Kidney epithelial cell (primary cell): ENCODE measurements around the gene TCF23. TPM values are rescaled to one million over a fixed set of nuclear protein-coding genes. Genes with fewer than 3 reads are reported as not detected.
"Not testable (repeated sequence)": the region's sequence is repeated elsewhere in the genome, so short reads cannot be mapped to it uniquely, and the experiment has no call there.

Source experiments
- DNase-seq: peaks from one replicate; pipeline ENCODE4 v3.0.0-alpha.2; 2010; ENCODE audit warnings: low read depth
- H3K27me3 ChIP-seq: 2 replicates; pipeline ENCODE4 v1.6.0; 2011; ENCODE audit warnings: low read length; ENCODE audit not compliant: control insufficient read depth, insufficient read depth
- H3K36me3 ChIP-seq: 2 replicates; pipeline ENCODE4 v1.5.1; 2011; ENCODE audit warnings: low read length; ENCODE audit not compliant: control insufficient read depth, insufficient read depth
- H3K4me3 ChIP-seq: 2 replicates; pipeline ENCODE4 v1.5.1; 2011; ENCODE audit warnings: low read depth, mild to moderate bottlenecking, control low read depth, low read length
- total RNA-seq: library from RNA; depleted of rRNA; stranded (reverse); fragments of >200 nt; gene quantifications from 2 replicates; pipeline ENCODE4 v1.2.3, GENCODE V29; 2015
- TF ChIP-seq, protein P1 (sequence below): IDR thresholded peaks from 2 replicates; pipeline ENCODE4 v1.5.1; 2011; ENCODE audit warnings: mild to moderate bottlenecking, moderate library complexity, low read length, control low read depth, inconsistent platforms; ENCODE audit not compliant: insufficient read depth, poor library complexity, severe bottlenecking

Gene TCF23
- total RNA-seq, 1 donor from 2014 or later = not detected

GRCh38 chr2:27108221-27108620, 40.6 kb upstream of the TCF23 start:
- H3K27me3 ChIP-seq = peaks cover 3% of the 10 kb centered on the region
- no peak for DNase-seq
- TF ChIP-seq, protein P1, sequence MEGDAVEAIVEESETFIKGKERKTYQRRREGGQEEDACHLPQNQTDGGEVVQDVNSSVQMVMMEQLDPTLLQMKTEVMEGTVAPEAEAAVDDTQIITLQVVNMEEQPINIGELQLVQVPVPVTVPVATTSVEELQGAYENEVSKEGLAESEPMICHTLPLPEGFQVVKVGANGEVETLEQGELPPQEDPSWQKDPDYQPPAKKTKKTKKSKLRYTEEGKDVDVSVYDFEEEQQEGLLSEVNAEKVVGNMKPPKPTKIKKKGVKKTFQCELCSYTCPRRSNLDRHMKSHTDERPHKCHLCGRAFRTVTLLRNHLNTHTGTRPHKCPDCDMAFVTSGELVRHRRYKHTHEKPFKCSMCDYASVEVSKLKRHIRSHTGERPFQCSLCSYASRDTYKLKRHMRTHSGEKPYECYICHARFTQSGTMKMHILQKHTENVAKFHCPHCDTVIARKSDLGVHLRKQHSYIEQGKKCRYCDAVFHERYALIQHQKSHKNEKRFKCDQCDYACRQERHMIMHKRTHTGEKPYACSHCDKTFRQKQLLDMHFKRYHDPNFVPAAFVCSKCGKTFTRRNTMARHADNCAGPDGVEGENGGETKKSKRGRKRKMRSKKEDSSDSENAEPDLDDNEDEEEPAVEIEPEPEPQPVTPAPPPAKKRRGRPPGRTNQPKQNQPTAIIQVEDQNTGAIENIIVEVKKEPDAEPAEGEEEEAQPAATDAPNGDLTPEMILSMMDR = no peak

DNA sequence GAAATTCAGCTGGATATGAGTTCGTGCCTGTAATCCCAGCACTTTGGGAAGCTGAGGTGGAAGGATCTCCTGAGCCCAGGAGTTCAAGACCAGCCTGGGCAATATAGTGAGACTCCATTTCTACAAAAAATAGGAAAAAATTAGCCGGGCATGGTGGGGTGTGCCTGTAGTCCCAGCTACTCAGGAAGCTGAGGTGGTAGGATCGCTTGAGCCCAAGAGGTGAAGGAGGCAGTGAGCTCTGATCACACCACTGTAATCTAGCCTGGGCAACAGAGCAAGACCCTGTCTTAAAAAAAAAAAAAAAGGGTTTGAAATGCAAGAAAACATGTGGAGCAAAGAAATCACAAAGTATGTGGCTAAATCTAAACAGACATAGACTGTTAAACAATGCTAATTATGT, 39.7 kb upstream of the TCF23 start:
- TF ChIP-seq, protein P1 = no peak
- no peak for DNase-seq
- no peaks in the 10 kb centered on the region for H3K36me3 ChIP-seq
- H3K27me3 ChIP-seq = peaks cover 3% of the 10 kb centered on the region
- H3K4me3 ChIP-seq = no peak overlapping the region

More at GRCh38 chr2:27108221-27108620, 40.6 kb upstream of the TCF23 start:
- H3K4me3 ChIP-seq = no peak overlapping the region
- no peaks in the 10 kb centered on the region for H3K36me3 ChIP-seq

- H3K27me3 ChIP-seq, DNase-seq, H3K4me3 ChIP-seq, H3K36me3 ChIP-seq: not testable (repeated sequence)
These were observed 38.0 kb upstream of the TCF23 start for GRCh38 chr2:27110603-27111352.

GRCh38 chr2:27111392-27112078, 37.3 kb upstream of the TCF23 start:
- not testable (repeated sequence) for DNase-seq, H3K4me3 ChIP-seq, H3K27me3 ChIP-seq, H3K36me3 ChIP-seq

DNA sequence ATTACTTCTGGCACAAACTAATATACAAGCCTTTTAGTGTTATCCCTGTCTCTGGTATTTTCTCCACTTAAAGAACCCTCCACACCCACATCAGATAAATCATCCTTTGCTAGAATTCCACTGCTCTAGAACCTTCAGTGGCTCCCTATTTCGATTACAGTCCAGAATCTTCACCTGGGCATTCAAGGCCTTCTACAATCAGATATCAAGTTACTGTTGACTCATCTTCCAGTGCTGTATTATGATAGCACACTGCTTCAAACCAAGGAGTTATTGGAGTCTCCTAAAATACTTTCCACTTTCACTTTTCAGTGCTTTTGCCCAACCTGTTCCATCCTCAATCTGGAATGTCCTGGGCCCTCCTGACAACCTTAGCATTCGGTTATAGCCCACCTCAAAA, 33.3 kb upstream of the TCF23 start:
- Histone ChIP-seq H3K4me3 (no peak overlapping the region), H3K27me3 (peaks cover 26% of the 10 kb centered on the region), H3K36me3 (no peaks in the 10 kb centered on the region)
- TF ChIP-seq, protein P1 = no peak
- DNase-seq = no peak

DNA sequence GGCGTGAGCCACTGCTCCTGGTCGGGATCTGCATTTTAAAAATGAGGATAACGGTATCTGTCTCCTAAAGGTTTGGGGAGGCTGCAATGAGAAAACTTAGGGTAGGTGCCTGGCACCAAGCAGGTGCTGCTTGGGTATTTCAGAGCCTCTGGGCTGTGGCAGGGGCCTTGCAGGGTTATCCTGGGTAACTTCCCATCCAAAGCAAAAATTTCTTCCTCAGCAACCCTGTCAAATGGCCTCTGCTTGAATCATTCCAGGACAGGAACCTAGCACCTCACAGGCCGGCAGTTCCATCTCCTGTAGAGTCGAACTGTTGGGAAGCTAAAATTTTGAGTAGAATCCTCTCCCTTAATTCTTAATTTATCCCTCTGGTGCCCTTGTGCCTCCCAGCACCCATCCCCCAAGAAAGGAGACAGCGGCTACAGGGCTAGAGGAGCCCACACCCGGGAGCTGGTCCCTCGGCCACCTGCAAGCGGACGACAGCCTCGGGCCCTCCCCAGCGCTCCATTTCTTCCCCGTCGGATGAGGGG, 30.7 kb upstream of the TCF23 start:
- H3K27me3 ChIP-seq = peaks cover 35% of the 10 kb centered on the region
- no peak for DNase-seq

More for the DNA sequence above, 30.7 kb upstream of the TCF23 start:
- TF ChIP-seq, protein P1 = no peak
- Histone ChIP-seq H3K36me3 (no peaks in the 10 kb centered on the region), H3K4me3 (peak overlapping the region; percentile 14)
